ENCODE measurements around the gene SGSM2.

Gene SGSM2

GRCh38 chr17:2368359-2368758 is 31.1 kb downstream of the SGSM2 start:
- no peak for DNase-seq (ENCODE audit: low spot score)

- DNase-seq (ENCODE audit: low spot score): no peak
Observed at GRCh38 chr17:2369039-2369438, 31.7 kb downstream of the SGSM2 start.

GRCh38 chr17:2369551-2370210 is 32.4 kb downstream of the SGSM2 start:
- no peak for DNase-seq (ENCODE audit: low spot score)

GRCh38 chr17:2370211-2370589 is 32.9 kb downstream of the SGSM2 start:
- no peak for DNase-seq (ENCODE audit: low spot score)

- DNase-seq (ENCODE audit: low spot score): no peak
Observed at GRCh38 chr17:2371183-2372130, 34.2 kb downstream of the SGSM2 start.

GRCh38 chr17:2372180-2372579 is 34.9 kb downstream of the SGSM2 start:
- no peak for DNase-seq (ENCODE audit: low spot score)

GRCh38 chr17:2372681-2373080 is 35.4 kb downstream of the SGSM2 start:
- no peak for DNase-seq (ENCODE audit: low spot score)

- DNase-seq (ENCODE audit: low spot score): no peak
Observed at GRCh38 chr17:2373179-2373578, 35.9 kb downstream of the SGSM2 start.

GRCh38 chr17:2374549-2375285 is 37.4 kb downstream of the SGSM2 start:
- DNase-seq (ENCODE audit: low spot score): no peak

- no peak for DNase-seq (ENCODE audit: low spot score)
Observed at GRCh38 chr17:2375406-2375805, 38.1 kb downstream of the SGSM2 start.

- DNase-seq (ENCODE audit: low spot score): no peak
Observed at GRCh38 chr17:2376107-2376506, 38.8 kb downstream of the SGSM2 start.

- DNase-seq (ENCODE audit: low spot score): no peak
Observed at GRCh38 chr17:2377659-2378058, 40.4 kb downstream of the SGSM2 start.

- DNase-seq (ENCODE audit: low spot score): no peak
Observed at GRCh38 chr17:2378905-2379304, 41.6 kb downstream of the SGSM2 start.

GRCh38 chr17:2379489-2380225 is 42.4 kb downstream of the SGSM2 start:
- DNase-seq (ENCODE audit: low spot score): no peak

GRCh38 chr17:2380226-2380922 is 43.1 kb downstream of the SGSM2 start:
- DNase-seq (ENCODE audit: low spot score): no peak

GRCh38 chr17:2380950-2381649 is 43.8 kb downstream of the SGSM2 start:
- no peak for DNase-seq (ENCODE audit: low spot score)

- DNase-seq (ENCODE audit: low spot score): no peak
Observed at GRCh38 chr17:2383628-2384167, 46.4 kb downstream of the SGSM2 start.

GRCh38 chr17:2384439-2385127 is 47.3 kb downstream of the SGSM2 start:
- no peak for DNase-seq (ENCODE audit: low spot score)

- no peak for DNase-seq (ENCODE audit: low spot score)
Observed at GRCh38 chr17:2385240-2386210, 48.2 kb downstream of the SGSM2 start.

Measured in activated CD4-positive, alpha-beta T cell treated with anti-CD3 and anti-CD28 coated beads, Interleukin-2, Interleukin-4, amounts not matched to agents 100 ng/mL and 50 ng/mL, durations not matched to agents 16 hours and 8 hours (primary cell).